BLaER1 treated with 17β-estradiol and CSF1 and Interleukin-3, amounts not matched to agents 10 nM and 100 nM (cell line): ENCODE data around the gene PSMD2.

Experiments used
- H3K27ac ChIP-seq, 11 experiments: shearing (Covaris generic); formaldehyde crosslinking; 2 replicates each; pipeline ENCODE4 v1.8.1; 2022
- H3K27me3 ChIP-seq, 11 experiments: shearing (Covaris generic); formaldehyde crosslinking; 2 replicates each; pipeline ENCODE4 v1.8.1; 2022
- H3K36me3 ChIP-seq, 11 experiments: shearing (Covaris generic); formaldehyde crosslinking; 2 replicates each; pipeline ENCODE4 v1.8.1; 2022
- H3K4me1 ChIP-seq, 10 experiments: shearing (Covaris generic); formaldehyde crosslinking; 2 replicates each; pipeline ENCODE4 v1.8.1; 2022
- H3K4me2 ChIP-seq, 11 experiments: shearing (Covaris generic); formaldehyde crosslinking; 2 replicates each; pipeline ENCODE4 v1.8.1; 2022
- H3K4me3 ChIP-seq, 10 experiments: shearing (Covaris generic); formaldehyde crosslinking; 2 replicates each; pipeline ENCODE4 v1.8.1; 2022
- H3K9ac ChIP-seq, 11 experiments: shearing (Covaris generic); formaldehyde crosslinking; 2 replicates each; pipeline ENCODE4 v1.8.1; 2022
- H3K9me3 ChIP-seq, 11 experiments: shearing (Covaris generic); formaldehyde crosslinking; replicated peaks in 1 of 11; 2 replicates each; pipeline ENCODE4 v1.8.1; 2022
- H4K20me1 ChIP-seq, 11 experiments: shearing (Covaris generic); formaldehyde crosslinking; 2 replicates each; pipeline ENCODE4 v1.8.1; 2022
- Cebpa-rat ChIP-seq, 11 experiments: shearing (Covaris generic); IDR thresholded peaks; 2 replicates each; pipeline ENCODE4 v1.8.1; 2022

PSMD2 gene

DNA sequence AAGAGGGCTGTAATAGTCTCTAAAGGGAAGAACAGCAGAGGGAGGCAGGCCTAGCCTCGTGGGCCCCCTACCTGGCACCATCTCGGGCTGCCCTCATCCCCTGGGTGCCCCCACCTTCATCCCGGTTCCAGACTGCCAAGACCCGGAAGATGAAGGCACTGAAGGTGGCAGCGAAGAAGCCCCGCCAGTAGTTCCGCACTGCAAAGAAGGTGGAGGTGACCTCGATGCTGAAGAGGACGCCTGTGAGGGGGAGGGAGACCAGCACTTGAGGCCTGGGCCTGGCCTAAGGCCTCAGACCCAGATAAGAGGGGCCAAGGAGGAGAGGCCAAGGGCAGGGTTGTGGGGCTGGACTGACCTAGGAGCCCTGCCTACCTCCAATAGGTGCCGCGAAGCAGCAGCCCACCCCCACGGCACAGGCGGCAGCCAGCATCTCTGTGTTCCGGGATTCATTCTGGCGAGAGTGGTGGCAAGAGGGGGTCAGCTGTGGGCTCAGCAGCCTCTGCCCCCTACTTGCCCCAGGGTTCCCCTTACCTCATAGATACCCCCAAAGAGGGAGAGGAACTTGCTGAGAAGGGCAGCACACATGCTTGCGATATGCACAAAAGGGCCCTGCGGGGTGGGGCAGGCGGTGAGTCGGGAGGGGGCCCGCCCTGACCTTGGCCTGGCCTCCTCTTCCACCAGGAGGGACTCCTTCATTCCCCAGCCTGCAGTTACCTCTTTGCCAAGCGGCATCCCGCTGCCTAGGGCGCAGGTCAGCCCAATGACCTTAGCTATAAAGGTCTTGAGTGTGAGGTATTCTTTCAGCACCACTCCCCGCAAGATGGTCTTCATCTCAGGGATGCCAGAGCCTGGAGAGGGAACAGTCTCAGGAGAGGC lies 58.4 kb downstream of the PSMD2 start:
- no peak overlapping the region for H3K27ac ChIP-seq
- TF ChIP-seq Cebpa-rat (IDR thresholded peaks at IDR 0.05) = no peak
- H3K36me3 ChIP-seq = peaks cover 12 to 56% (median 36%) of the 10 kb centered on the region in 11 experiments; a peak in 20 of 22 replicates
- 0 out of 22 replicates have a peak overlapping the region, but pooled peaks of 1 of the 11 experiments have one; percentile 37 for H3K9ac ChIP-seq
- H3K9me3 ChIP-seq = no peaks in the 10 kb centered on the region
- no peak overlapping the region for H3K4me2 ChIP-seq
- no peaks in the 10 kb centered on the region for H3K27me3 ChIP-seq
- peaks cover 13 to 22% (median 18%) of the 10 kb centered on the region in 10 experiments for H3K4me1 ChIP-seq
- H3K4me3 ChIP-seq = no peak overlapping the region
- peaks cover 0 to 17% (median 0%) of the 10 kb centered on the region in 11 experiments; a peak in 5 of 22 replicates for H4K20me1 ChIP-seq

GRCh38 chr3:184358124-184358767 lies 59.2 kb downstream of the PSMD2 start:
- peak overlapping the region in 1 of 11 experiments; percentile 37; a peak in 1 of 22 replicates for H3K9ac ChIP-seq
- peaks cover 10 to 48% (median 29%) of the 10 kb centered on the region in 11 experiments; a peak in 20 of 22 replicates for H3K36me3 ChIP-seq
- no peak overlapping the region for H3K4me2 ChIP-seq

More at GRCh38 chr3:184358124-184358767, 59.2 kb downstream of the PSMD2 start:
- Histone ChIP-seq H3K27ac (no peak overlapping the region), H3K4me1 (peaks cover 13 to 22% (median 18%) of the 10 kb centered on the region in 10 experiments), H3K9me3 (no peaks in the 10 kb centered on the region), H4K20me1 (peaks cover 0 to 15% (median 0%) of the 10 kb centered on the region in 11 experiments; a peak in 5 of 22 replicates), H3K27me3 (no peaks in the 10 kb centered on the region), H3K4me3 (no peak overlapping the region)
- no peak for TF ChIP-seq Cebpa-rat (IDR thresholded peaks at IDR 0.05)
